Smooth muscle cell (in vitro differentiated cells): ENCODE data around the gene SNTB2. TPM values are rescaled to one million over a fixed set of nuclear protein-coding genes. Genes with fewer than 3 reads are reported as not detected.
A peak's percentile ranks its signal among the peaks of the same experiment; 100 is the strongest.

Source experiments
- DNase-seq: peaks from one replicate; lab custom pipeline; 2025; ENCODE audit not compliant: unreplicated experiment; lab: John Stamatoyannopoulos, UW
- H2AFZ ChIP-seq: fragments of 200-600 bp; sonication (generic); 2 replicates; pipeline ENCODE4 v1.6.0; 2016; ENCODE audit warnings: antibody characterized with exemption, low read depth, mild to moderate bottlenecking
- H3F3A ChIP-seq: fragments of 200-600 bp; sonication (generic); 2 replicates; pipeline ENCODE4 v1.6.0; 2017; ENCODE audit warnings: antibody characterized with exemption, low read depth
- H3K27ac ChIP-seq: fragments of 200-600 bp; sonication (generic); 2 replicates; pipeline ENCODE4 v1.5.1; 2016; ENCODE audit warnings: low read depth, mild to moderate bottlenecking
- H3K27me3 ChIP-seq: fragments of 200-600 bp; sonication (generic); 2 replicates; pipeline ENCODE4 v1.6.1; 2016; ENCODE audit warnings: low read depth, mild to moderate bottlenecking
- H3K36me3 ChIP-seq: fragments of 200-600 bp; sonication (generic); 2 replicates; pipeline ENCODE4 v1.5.1; 2016; ENCODE audit warnings: low read depth
- H3K4me1 ChIP-seq: fragments of 200-600 bp; sonication (generic); 2 replicates; pipeline ENCODE4 v1.5.1; 2016; ENCODE audit warnings: low read depth
- H3K4me2 ChIP-seq: fragments of 200-600 bp; sonication (generic); 2 replicates; pipeline ENCODE4 v1.6.0; 2016; ENCODE audit warnings: mild to moderate bottlenecking
- H3K4me3 ChIP-seq: fragments of 200-600 bp; sonication (generic); 2 replicates; pipeline ENCODE4 v1.5.1; 2016; ENCODE audit warnings: mild to moderate bottlenecking
- H3K79me2 ChIP-seq: fragments of 200-600 bp; sonication (generic); 2 replicates; pipeline ENCODE4 v1.6.0; 2016; ENCODE audit warnings: low read depth, mild to moderate bottlenecking
- H3K9ac ChIP-seq: fragments of 200-600 bp; sonication (generic); 2 replicates; pipeline ENCODE4 v1.6.0; 2016; ENCODE audit warnings: low read depth
- H3K9me3 ChIP-seq: fragments of 200-600 bp; sonication (generic); replicated peaks from 2 replicates; pipeline ENCODE4 v1.5.1; 2016; ENCODE audit warnings: low read depth
- H4K20me1 ChIP-seq: fragments of 200-600 bp; sonication (generic); 2 replicates; pipeline ENCODE4 v1.6.0; 2016; ENCODE audit warnings: low read depth
- CTCF ChIP-seq: fragments of 200-600 bp; sonication (generic); IDR thresholded peaks from 2 replicates; pipeline ENCODE4 v1.5.1; 2017; ENCODE audit warnings: borderline replicate concordance, mild to moderate bottlenecking, antibody characterized with exemption; ENCODE audit not compliant: insufficient read depth, poor library complexity, severe bottlenecking
- WGBS: methylation state at CpG from one replicate; pipeline ENCODE4 v1.1.7; 2016; ENCODE audit warnings: low lambda C conversion rate; 5-methylcytosine and 5-hydroxymethylcytosine counted together
- polyA plus RNA-seq: library from polyadenylated mRNA; unstranded; fragments of >200 nt; fragmentation: Nextera tagmentation; extraction: Ambion mirVana; gene quantifications from 2 replicates; pipeline ENCODE4 v1.2.1, GENCODE V29; 2016
- total RNA-seq: library from RNA; depleted of rRNA; stranded (reverse); fragments of >200 nt; gene quantifications from 2 replicates; pipeline ENCODE4 v1.2.3, GENCODE V29; 2014

SNTB2 gene
- total and polyA plus RNA-seq, 2 experiments from 2014 or later, result 17.1 to 25.9 TPM

GRCh38 chr16:69204172-69204571, 17.2 kb downstream of the SNTB2 start:
- TF ChIP-seq CTCF, result no peak
- H3K9ac ChIP-seq, result no peak overlapping the region
- H3K4me1 ChIP-seq, result no peaks in the 10 kb centered on the region
- H3K4me3 ChIP-seq, result no peak overlapping the region
- no peaks in the 10 kb centered on the region for H3F3A ChIP-seq
- no peaks in the 10 kb centered on the region for H3K27me3 ChIP-seq
- no peaks in the 10 kb centered on the region for H3K9me3 ChIP-seq
- no peak overlapping the region for H3K4me2 ChIP-seq
- H3K27ac ChIP-seq, result no peak overlapping the region
- H4K20me1 ChIP-seq, result peaks cover 96% of the 10 kb centered on the region
- H3K79me2 ChIP-seq, result peaks cover 49% of the 10 kb centered on the region
- H2AFZ ChIP-seq, result no peak overlapping the region
- no peaks in the 10 kb centered on the region for H3K36me3 ChIP-seq
- no peak for DNase-seq

DNA sequence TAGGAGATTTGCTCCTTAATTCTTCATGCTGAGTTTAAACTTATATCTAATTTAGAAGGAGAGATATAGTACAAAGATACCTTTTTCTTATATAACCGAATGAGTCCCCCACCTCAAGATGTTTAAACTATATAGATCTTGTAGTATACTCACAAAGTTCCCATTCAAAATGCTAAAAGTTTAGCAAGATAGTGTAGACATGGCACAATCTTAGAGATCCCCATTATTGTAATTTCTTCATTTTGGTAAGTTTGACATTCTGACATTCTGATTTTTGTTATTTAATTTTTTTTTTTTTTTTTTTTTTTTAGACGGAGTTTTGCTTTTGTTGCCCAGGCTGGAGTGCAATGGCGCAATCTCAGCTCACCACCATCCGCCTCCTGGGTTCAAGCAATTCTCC, 22.8 kb downstream of the SNTB2 start:
- Histone ChIP-seq H2AFZ (no peak overlapping the region), H3K4me1 (no peaks in the 10 kb centered on the region), H3K9me3 (no peaks in the 10 kb centered on the region), H3K4me2 (no peak overlapping the region), H3K9ac (no peak overlapping the region), H4K20me1 (peaks cover 92% of the 10 kb centered on the region), H3K4me3 (no peak overlapping the region), H3F3A (no peaks in the 10 kb centered on the region), H3K79me2 (peaks cover 33% of the 10 kb centered on the region), H3K36me3 (no peaks in the 10 kb centered on the region), H3K27ac (no peak overlapping the region), H3K27me3 (no peaks in the 10 kb centered on the region)
- DNase-seq, result no peak
- TF ChIP-seq CTCF, result no peak
- 95% methylated on average over 4 of the region's 4 CpGs for WGBS

DNA sequence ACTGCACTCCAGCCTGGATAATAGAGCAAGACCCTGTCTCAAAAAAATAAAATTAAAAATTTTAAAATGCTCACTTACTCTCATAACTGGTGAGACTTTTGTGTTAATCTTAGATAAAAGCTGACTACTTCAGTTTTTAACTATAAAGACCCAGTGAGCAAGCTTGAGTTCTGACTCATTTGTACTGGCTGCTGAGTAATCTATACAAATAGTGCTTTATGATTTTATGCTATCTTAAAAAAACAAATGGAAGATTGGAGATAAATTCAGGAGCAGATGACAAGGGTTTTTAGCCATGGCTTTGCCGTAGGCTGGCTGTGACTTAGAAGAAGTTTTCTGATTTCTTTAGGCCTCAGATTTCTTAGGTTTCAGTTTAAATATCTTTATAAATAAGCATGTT, 30.5 kb downstream of the SNTB2 start:
- Histone ChIP-seq H3K9me3 (no peaks in the 10 kb centered on the region), H4K20me1 (peaks cover 92% of the 10 kb centered on the region), H3F3A (peaks cover 12% of the 10 kb centered on the region), H3K9ac (no peak overlapping the region), H3K36me3 (no peaks in the 10 kb centered on the region), H3K4me2 (peak overlapping the region; percentile 77), H3K4me3 (peak overlapping the region; percentile 19), H2AFZ (no peak overlapping the region), H3K79me2 (peaks cover 23% of the 10 kb centered on the region), H3K27ac (peak overlapping the region; percentile 51), H3K4me1 (peaks cover 7% of the 10 kb centered on the region), H3K27me3 (no peaks in the 10 kb centered on the region)
- DNase-seq, result no peak
- WGBS, result 7% methylated on average over 1 of the region's 1 CpG
- TF ChIP-seq CTCF, result no peak

DNA sequence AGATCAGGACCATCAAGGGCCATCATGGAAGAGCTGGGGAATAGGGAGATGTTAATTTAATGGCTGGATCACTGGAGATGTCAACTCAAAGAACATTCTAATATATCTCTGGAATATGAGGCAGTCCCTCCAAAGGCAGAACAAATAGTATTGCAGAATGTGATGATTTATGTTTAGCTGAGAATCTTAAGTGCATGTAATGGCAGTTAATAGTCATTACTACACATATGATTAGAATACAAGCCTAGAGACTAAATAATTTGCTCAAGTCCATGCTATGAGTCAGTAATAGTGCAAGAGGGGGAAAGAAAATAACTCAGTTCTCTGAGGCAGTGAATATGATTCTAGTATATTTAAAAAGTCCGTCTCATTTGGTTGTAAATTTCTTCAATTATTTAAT, 32.3 kb downstream of the SNTB2 start:
- Histone ChIP-seq H3K4me3 (no peak overlapping the region), H3K27ac (no peak overlapping the region), H3K79me2 (peaks cover 32% of the 10 kb centered on the region), H3K9ac (no peak overlapping the region), H2AFZ (no peak overlapping the region), H4K20me1 (peaks cover 79% of the 10 kb centered on the region), H3K9me3 (no peaks in the 10 kb centered on the region), H3K36me3 (no peaks in the 10 kb centered on the region), H3K27me3 (no peaks in the 10 kb centered on the region), H3F3A (peaks cover 12% of the 10 kb centered on the region), H3K4me2 (peak overlapping the region; percentile 37), H3K4me1 (peaks cover 7% of the 10 kb centered on the region)
- TF ChIP-seq CTCF, result no peak
- no peak for DNase-seq
- WGBS, result 100% methylated on average over 1 of the region's 1 CpG
